IMR-90 (cell line): ENCODE measurements around the gene ZNF80. TPM values are rescaled to one million over a fixed set of nuclear protein-coding genes. Genes with fewer than 3 reads are reported as not detected.

Experiments used
- ATAC-seq: fragments of 200-7000 bp; cut with Tn5 transposase; 2 replicates; pipeline ENCODE4 v1.9.1; 2020; ENCODE audit warnings: low read depth, mild to moderate bottlenecking, moderate library complexity
- BruUV-seq: library from RNA; stranded (reverse); fragments of 400-500 nt; replicated peaks from 2 replicates; lab custom pipeline; 2021; lab: Mats Ljungman, UMichigan
- CTCF ChIA-PET: fragments of 300-600 bp; formaldehyde crosslinking; extraction: SDS; loops from one replicate; lab custom pipeline; 2021; ENCODE audit warnings: antibody characterized with exemption; lab: Yijun Ruan, JAX
- POLR2A ChIA-PET: fragments of 300-600 bp; sonication (Branson Sonifier 250); formaldehyde crosslinking; loops from one replicate; lab custom pipeline; 2022; ENCODE audit warnings: antibody characterized with exemption; ENCODE audit not compliant: unreplicated experiment; lab: Charles Lee
- DNase-seq: peaks from one replicate; pipeline ENCODE4 v3.0.0; 2013
- H2AFZ ChIP-seq: replicated peaks from 2 replicates; pipeline ENCODE3; 2013; ENCODE audit warnings: low read length, mild to moderate bottlenecking; ENCODE audit not compliant: poor library complexity
- H2AK5ac ChIP-seq: 2 replicates; pipeline ENCODE4 v1.6.1; 2013; ENCODE audit warnings: low read depth, low read length, inconsistent platforms
- H2AK9ac ChIP-seq: replicated peaks from 2 replicates; pipeline ENCODE3; 2013; ENCODE audit warnings: mild to moderate bottlenecking, low read depth, low read length, moderate library complexity; ENCODE audit not compliant: poor library complexity
- H2BK120ac ChIP-seq: 2 replicates; pipeline ENCODE4 v1.6.1; 2013; ENCODE audit warnings: low read depth, low read length, inconsistent platforms
- H2BK15ac ChIP-seq: 3 replicates; pipeline ENCODE4 v1.6.1; 2013; ENCODE audit warnings: low read depth, low read length, inconsistent platforms
- H2BK20ac ChIP-seq: 2 replicates; pipeline ENCODE4 v1.6.1; 2013; ENCODE audit warnings: low read depth, mild to moderate bottlenecking, inconsistent platforms, low read length, moderate library complexity
- H2BK5ac ChIP-seq: 2 replicates; pipeline ENCODE4 v1.6.1; 2013; ENCODE audit warnings: mild to moderate bottlenecking, low read depth, low read length, inconsistent platforms; ENCODE audit not compliant: poor library complexity, severe bottlenecking
- H3K14ac ChIP-seq: replicated peaks from 2 replicates; pipeline ENCODE4 v1.6.1; 2013; ENCODE audit warnings: low read depth, low read length, inconsistent platforms
- H3K18ac ChIP-seq: 2 replicates; pipeline ENCODE4 v1.6.1; 2013; ENCODE audit warnings: low read depth, low read length, control low read depth
- H3K23ac ChIP-seq: 2 replicates; pipeline ENCODE4 v1.6.1; 2013; ENCODE audit warnings: low read depth, low read length, inconsistent platforms
- H3K27ac ChIP-seq: 2 replicates; pipeline ENCODE4 v1.5.1; 2013; ENCODE audit warnings: mild to moderate bottlenecking, control low read depth, low read length; ENCODE audit not compliant: insufficient read depth
- H3K27me3 ChIP-seq: 2 replicates; pipeline ENCODE4 v1.6.1; 2013; ENCODE audit warnings: low read length; ENCODE audit not compliant: control insufficient read depth, insufficient read depth
- H3K36me3 ChIP-seq: 2 replicates; pipeline ENCODE4 v1.6.1; 2013; ENCODE audit warnings: low read length, mixed read lengths; ENCODE audit not compliant: control insufficient read depth, insufficient read depth
- H3K4ac ChIP-seq: 2 replicates; pipeline ENCODE4 v1.6.1; 2013; ENCODE audit warnings: low read depth, low read length, inconsistent platforms
- H3K4me1 ChIP-seq: 2 replicates; pipeline ENCODE4 v1.6.1; 2013; ENCODE audit warnings: low read length, mixed read lengths; ENCODE audit not compliant: control insufficient read depth, insufficient read depth
- H3K4me2 ChIP-seq: 2 replicates; pipeline ENCODE4 v1.6.1; 2013; ENCODE audit warnings: low read depth, mild to moderate bottlenecking, control low read depth, low read length, moderate library complexity
- H3K4me3 ChIP-seq: 2 replicates; pipeline ENCODE4 v1.5.1; 2013; ENCODE audit warnings: low read depth, mild to moderate bottlenecking, control low read depth, low read length, moderate library complexity; ENCODE audit not compliant: insufficient read depth
- H3K56ac ChIP-seq: 2 replicates; pipeline ENCODE4 v1.6.1; 2013; ENCODE audit warnings: low read length, inconsistent platforms; ENCODE audit not compliant: insufficient read depth; ENCODE audit errors: extremely low read depth
- H3K79me1 ChIP-seq, 2 experiments: 2 replicates each; pipeline ENCODE4 v1.6.1; 2013; ENCODE audit warnings: low read length in 2 of 2, inconsistent platforms in 1 of 2, low read depth in 1 of 2
- H3K9ac ChIP-seq: 2 replicates; pipeline ENCODE4 v1.6.1; 2013; ENCODE audit warnings: low read depth, low read length, control low read depth
- H3K9me1 ChIP-seq: 2 replicates; pipeline ENCODE4 v1.6.1; 2013; ENCODE audit warnings: low read length, inconsistent platforms; ENCODE audit not compliant: insufficient read depth
- H3K9me3 ChIP-seq: 2 replicates; pipeline ENCODE4 v1.6.1; 2013; ENCODE audit warnings: low read length; ENCODE audit not compliant: control insufficient read depth, insufficient read depth
- H4K20me1 ChIP-seq: 2 replicates; pipeline ENCODE4 v1.6.1; 2013; ENCODE audit warnings: low read length, inconsistent platforms; ENCODE audit not compliant: insufficient read depth
- H4K5ac ChIP-seq: 2 replicates; pipeline ENCODE4 v1.6.1; 2013; ENCODE audit warnings: mild to moderate bottlenecking, low read depth, low read length, control low read depth
- H4K8ac ChIP-seq, 2 experiments: 2 replicates each; pipeline ENCODE4 v1.6.1; 2013; ENCODE audit warnings: low read depth in 2 of 2, low read length in 2 of 2, control low read depth in 1 of 2, inconsistent platforms in 1 of 2
- H4K91ac ChIP-seq: 2 replicates; pipeline ENCODE4 v1.6.1; 2013; ENCODE audit warnings: low read depth, low read length, inconsistent platforms; ENCODE audit not compliant: insufficient read depth
- CHD1 ChIP-seq: IDR thresholded peaks from 2 replicates; pipeline ENCODE4 v1.6.1; 2012; ENCODE audit warnings: low read depth, low read length, improper control_type of control experiment
- ELK1 ChIP-seq: fragments of 150-350 bp; IDR thresholded peaks from 2 replicates; pipeline ENCODE4 v1.6.1; 2016; ENCODE audit warnings: low read depth, mild to moderate bottlenecking, low read length, moderate library complexity, borderline replicate concordance
- FOS ChIP-seq: fragments of 150-350 bp; IDR thresholded peaks from 2 replicates; pipeline ENCODE4 v1.6.1; 2016; ENCODE audit warnings: low read depth, low read length
- MAFK ChIP-seq: IDR thresholded peaks from 2 replicates; pipeline ENCODE4 v1.6.1; 2012; ENCODE audit warnings: low read depth, low read length, improper control_type of control experiment
- MAZ ChIP-seq: IDR thresholded peaks from 2 replicates; pipeline ENCODE4 v1.6.1; 2012; ENCODE audit warnings: low read depth, mild to moderate bottlenecking, low read length, improper control_type of control experiment, moderate library complexity, borderline replicate concordance
- MXI1 ChIP-seq: IDR thresholded peaks from 2 replicates; pipeline ENCODE4 v1.6.1; 2012; ENCODE audit warnings: low read depth, mild to moderate bottlenecking, low read length, moderate library complexity, borderline replicate concordance
- NFE2L2 ChIP-seq: fragments of 150-350 bp; IDR thresholded peaks from 2 replicates; pipeline ENCODE4 v1.6.1; 2016; ENCODE audit warnings: low read depth, mild to moderate bottlenecking, low read length
- RFX5 ChIP-seq: IDR thresholded peaks from 2 replicates; pipeline ENCODE4 v1.8.0; 2012; ENCODE audit warnings: low read depth, mild to moderate bottlenecking, low read length, moderate library complexity
- SMC3 ChIP-seq: fragments of 150-350 bp; IDR thresholded peaks from 2 replicates; pipeline ENCODE4 v1.6.1; 2016; ENCODE audit warnings: low read depth, mild to moderate bottlenecking, antibody characterized with exemption, low read length, moderate library complexity
- WGBS, 2 experiments: methylation state at CpG; one replicate each; pipeline versions ENCODE4 v1.1.5 to v1.1.7; 2013; ENCODE audit warnings: missing lambda C conversion rate in 2 of 2; ENCODE audit not compliant: insufficient read length in 1 of 2; ENCODE audit errors: extremely low coverage in 2 of 2; 5-methylcytosine and 5-hydroxymethylcytosine counted together
- dilution Hi-C: fragments of 300-500 bp; cut with HindIII; formaldehyde crosslinking; loops from one replicate; pipeline ENCODE4 v1.14.3; 2018; ENCODE audit warnings: low sequenced_read_pairs; ENCODE audit not compliant: unreplicated experiment
- in situ Hi-C: fragments of 300-500 bp; cut with MboI; formaldehyde crosslinking; loops from 3 replicates; pipeline ENCODE4 v1.14.3; 2019; ENCODE audit warnings: low sequenced_read_pairs, inconsistent platforms, mixed read lengths
- intact Hi-C: fragments of 100-400 bp; cut with micrococcal nuclease; formaldehyde crosslinking; loops from 2 replicates; pipeline ENCODE4 v1.10.0; 2022
- polyA plus RNA-seq, 3 experiments: library from polyadenylated mRNA; depleted of rRNA; stranded (reverse); fragments of >200 nt; gene quantifications; 2 replicates each; pipeline ENCODE4 v1.2.3, GENCODE V29; 2012; ENCODE audit warnings: low replicate concordance in 1 of 3
- total RNA-seq: library from RNA; depleted of rRNA; stranded (reverse); fragments of >200 nt; gene quantifications from 2 replicates; pipeline ENCODE4 v1.2.3, GENCODE V29; 2012

Gene ZNF80
- total and polyA plus RNA-seq, 2 of the 4 experiments (the other 2 are of a cell fraction): not detected

GRCh38 chr3:114270019-114270418, 32.6 kb upstream of the ZNF80 start:
- no TSS peak for BruUV-seq
- ATAC-seq: no peak
- Histone ChIP-seq H4K91ac (no peak overlapping the region), H3K4me3 (no peak overlapping the region), H2BK20ac (no peak overlapping the region), H2BK5ac (no peak overlapping the region), H3K56ac (no peak overlapping the region), H3K27me3 (no peaks in the 10 kb centered on the region), H3K36me3 (no peaks in the 10 kb centered on the region), H2BK15ac (no peak overlapping the region), H4K8ac (no peak overlapping the region), H3K18ac (no peak overlapping the region), H2AK9ac (no peak overlapping the region), H3K4ac (no peak overlapping the region), H3K79me1 (no peaks in the 10 kb centered on the region), H3K4me1 (peaks cover under 1% of the 10 kb centered on the region; the same call in 1 of the 2 replicates), H3K9ac (no peak overlapping the region), H3K4me2 (no peak overlapping the region), H3K23ac (no peak overlapping the region), H2BK120ac (no peak overlapping the region), H2AK5ac (no peak overlapping the region), H2AFZ (no peak overlapping the region), H3K9me3 (no peaks in the 10 kb centered on the region), H3K14ac (no peak overlapping the region), H4K5ac (no peak overlapping the region), H4K20me1 (no peaks in the 10 kb centered on the region), H3K27ac (no peak overlapping the region), H3K9me1 (no peaks in the 10 kb centered on the region)
- no peak for TF ChIP-seq MAFK
- no peak for TF ChIP-seq MAZ
- TF ChIP-seq MXI1: no peak
- no peak for TF ChIP-seq FOS
- TF ChIP-seq CHD1: no peak
- TF ChIP-seq RFX5: no peak
- TF ChIP-seq SMC3: no peak
- no peak for TF ChIP-seq ELK1
- TF ChIP-seq NFE2L2: no peak
- ChIA-PET POLR2A (no interaction called here), CTCF (no interaction called here)
- intact Hi-C loops (no loop called here), dilution Hi-C loops (no loop called here), in situ Hi-C loops (no loop called here)
- no CpG with 5 or more reads among the region's 2 CpGs for WGBS, 2 experiments
- DNase-seq: no peak
